ENCODE measurements around the gene ING1. TPM values are rescaled to one million over a fixed set of nuclear protein-coding genes. Genes with fewer than 3 reads are reported as not detected.
"Not testable (repeated sequence)": the region's sequence is repeated elsewhere in the genome, so short reads cannot be mapped to it uniquely, and the experiment has no call there.

The ING1 gene
- total RNA-seq, 6 donors from 2014 or later: 11.8 to 31.4 (median 17.9) TPM

DNA sequence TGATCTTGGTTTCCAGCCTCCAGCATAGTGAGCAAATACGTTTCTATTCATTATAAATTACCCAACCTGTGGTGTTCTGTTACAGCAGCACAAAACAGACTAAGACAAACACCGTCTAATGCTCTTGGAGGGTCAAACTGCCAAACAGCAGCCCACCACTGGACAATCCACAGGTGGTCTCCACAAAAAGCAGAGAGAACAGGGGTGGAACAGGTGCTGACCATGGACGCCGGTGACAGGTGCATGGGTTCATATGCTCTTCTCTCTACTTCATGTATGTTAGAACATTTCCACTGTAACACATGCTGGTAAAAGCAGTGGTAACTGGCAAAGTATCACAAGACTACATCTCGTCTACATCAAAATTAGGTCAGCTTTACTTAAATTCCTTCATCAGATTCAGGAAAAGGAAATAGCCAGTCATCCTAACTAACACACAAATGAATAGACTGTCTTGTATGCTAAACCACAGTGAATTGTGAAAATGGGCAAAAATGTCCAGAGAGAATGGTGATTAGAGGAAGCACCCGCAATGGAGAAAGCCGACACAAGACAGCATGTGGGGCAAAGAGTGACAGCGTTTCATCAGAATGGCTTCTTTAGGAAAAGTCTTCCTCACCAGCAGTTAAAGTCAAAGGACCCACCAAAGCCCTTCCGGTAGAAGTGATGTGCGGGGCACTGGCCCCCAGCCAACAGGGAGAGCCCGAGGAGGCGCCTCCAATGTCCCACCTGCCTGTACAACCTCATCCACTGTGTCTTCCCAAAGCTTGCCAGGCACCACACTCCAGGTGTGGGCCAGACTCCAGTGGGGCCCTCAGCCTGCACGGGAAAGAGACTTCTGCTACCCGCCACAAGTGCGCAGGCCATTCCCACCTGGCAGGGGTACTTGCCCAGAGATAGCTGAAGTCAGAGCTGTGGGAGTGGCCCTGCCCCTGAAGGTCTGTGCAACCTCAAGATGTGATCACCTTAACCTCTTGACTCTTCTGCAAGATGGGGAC is 14.1 kb upstream of the ING1 start:
- peaks cover 15 to 32% (median 20%) of the 10 kb centered on the region in 4 donors for H3K4me1 ChIP-seq
- TF ChIP-seq EP300 (IDR thresholded peaks at IDR 0.05) (no peak), POLR2AphosphoS5 (IDR thresholded peaks at IDR 0.05) (no peak), POLR2A (IDR thresholded peaks at IDR 0.05) (no peak)
- TF ChIP-seq, protein P1, sequence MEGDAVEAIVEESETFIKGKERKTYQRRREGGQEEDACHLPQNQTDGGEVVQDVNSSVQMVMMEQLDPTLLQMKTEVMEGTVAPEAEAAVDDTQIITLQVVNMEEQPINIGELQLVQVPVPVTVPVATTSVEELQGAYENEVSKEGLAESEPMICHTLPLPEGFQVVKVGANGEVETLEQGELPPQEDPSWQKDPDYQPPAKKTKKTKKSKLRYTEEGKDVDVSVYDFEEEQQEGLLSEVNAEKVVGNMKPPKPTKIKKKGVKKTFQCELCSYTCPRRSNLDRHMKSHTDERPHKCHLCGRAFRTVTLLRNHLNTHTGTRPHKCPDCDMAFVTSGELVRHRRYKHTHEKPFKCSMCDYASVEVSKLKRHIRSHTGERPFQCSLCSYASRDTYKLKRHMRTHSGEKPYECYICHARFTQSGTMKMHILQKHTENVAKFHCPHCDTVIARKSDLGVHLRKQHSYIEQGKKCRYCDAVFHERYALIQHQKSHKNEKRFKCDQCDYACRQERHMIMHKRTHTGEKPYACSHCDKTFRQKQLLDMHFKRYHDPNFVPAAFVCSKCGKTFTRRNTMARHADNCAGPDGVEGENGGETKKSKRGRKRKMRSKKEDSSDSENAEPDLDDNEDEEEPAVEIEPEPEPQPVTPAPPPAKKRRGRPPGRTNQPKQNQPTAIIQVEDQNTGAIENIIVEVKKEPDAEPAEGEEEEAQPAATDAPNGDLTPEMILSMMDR (IDR thresholded peaks at IDR 0.05): no peak
- DNase-seq (no peak), ATAC-seq (ENCODE audit: low FRiP score in 2 of 2) (peak in 1 of 2 donors; percentile 44)
- WGBS, 2 donors: 72 to 81% methylated on average over 11 to 15 of the region's 15 CpGs
- no peak overlapping the region for H3K4me3 ChIP-seq
- H3K36me3 ChIP-seq: peaks cover 6 to 73% (median 33%) of the 10 kb centered on the region in 4 donors
- H3K27me3 ChIP-seq: no peaks in the 10 kb centered on the region
- H3K9me3 ChIP-seq: no peaks in the 10 kb centered on the region
- H3K27ac ChIP-seq: peak overlapping the region; percentile 35 to 63 (median 45)

DNA sequence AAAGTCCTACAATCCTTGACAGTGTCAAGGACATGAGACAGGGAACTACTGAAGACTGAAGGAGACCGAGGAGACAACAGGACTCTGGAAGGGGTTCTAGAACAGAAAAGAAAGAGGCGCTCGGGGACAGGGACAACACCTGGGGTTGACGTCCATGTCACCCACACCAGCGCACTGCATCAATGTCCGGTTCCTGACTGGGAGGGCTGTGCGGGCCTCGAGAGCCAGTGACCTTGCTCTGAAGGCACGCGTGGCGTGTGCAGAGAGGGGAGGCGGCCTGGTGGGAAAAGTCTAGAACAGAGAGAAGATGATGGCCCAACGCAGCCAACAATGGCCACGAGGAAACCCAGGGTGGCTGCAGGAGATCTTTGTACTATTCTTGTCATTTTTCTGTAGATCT is 13.3 kb upstream of the ING1 start:
- no peak for ATAC-seq (ENCODE audit: low FRiP score in 2 of 2)
- TF ChIP-seq, protein P1 (IDR thresholded peaks at IDR 0.05): no peak
- TF ChIP-seq EP300 (IDR thresholded peaks at IDR 0.05) (no peak), POLR2AphosphoS5 (IDR thresholded peaks at IDR 0.05) (no peak), POLR2A (IDR thresholded peaks at IDR 0.05) (no peak)
- peaks cover 6 to 65% (median 31%) of the 10 kb centered on the region in 4 donors for H3K36me3 ChIP-seq
- no peak overlapping the region for H3K4me3 ChIP-seq
- DNase-seq: no peak
- H3K27ac ChIP-seq: peak overlapping the region in 1 of 4 donors; percentile 63
- H3K9me3 ChIP-seq: no peaks in the 10 kb centered on the region
- no peaks in the 10 kb centered on the region for H3K27me3 ChIP-seq
- peaks cover 22 to 40% (median 28%) of the 10 kb centered on the region in 4 donors for H3K4me1 ChIP-seq
- WGBS, 2 donors: 93 to 94% methylated on average over 14 of the region's 14 CpGs

DNA sequence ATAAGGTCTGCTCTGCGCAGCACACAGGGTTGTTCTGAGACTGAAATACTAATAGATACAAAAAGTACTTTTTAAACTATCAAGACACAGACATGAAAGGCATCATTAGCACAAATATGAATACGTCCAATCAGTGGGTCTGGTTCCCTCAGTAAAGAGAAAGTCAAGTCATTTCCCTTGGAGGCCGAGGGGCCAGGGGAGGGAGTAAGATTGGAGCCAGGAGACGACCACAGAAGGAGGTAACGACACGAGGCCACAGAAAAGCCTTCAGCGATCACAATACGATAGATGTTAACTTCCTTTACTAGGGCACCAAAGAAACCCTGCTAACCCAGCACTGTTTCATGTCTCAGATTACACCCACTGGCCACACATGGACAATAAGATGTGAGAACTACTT is 12.9 kb upstream of the ING1 start:
- no peak for TF ChIP-seq POLR2A (IDR thresholded peaks at IDR 0.05)
- no peak for TF ChIP-seq EP300 (IDR thresholded peaks at IDR 0.05)
- no peak for TF ChIP-seq POLR2AphosphoS5 (IDR thresholded peaks at IDR 0.05)
- TF ChIP-seq, protein P1 (IDR thresholded peaks at IDR 0.05): no peak
- Histone ChIP-seq H3K4me1 (peaks cover 25 to 44% (median 31%) of the 10 kb centered on the region in 4 donors), H3K36me3 (peaks cover 6 to 61% (median 31%) of the 10 kb centered on the region in 4 donors), H3K27ac (no peak overlapping the region), H3K27me3 (no peaks in the 10 kb centered on the region), H3K9me3 (no peaks in the 10 kb centered on the region), H3K4me3 (no peak overlapping the region)
- 70 to 84% methylated on average over 8 of the region's 8 CpGs for WGBS, 2 donors
- ATAC-seq (ENCODE audit: low FRiP score in 2 of 2): no peak
- no peak for DNase-seq

DNA sequence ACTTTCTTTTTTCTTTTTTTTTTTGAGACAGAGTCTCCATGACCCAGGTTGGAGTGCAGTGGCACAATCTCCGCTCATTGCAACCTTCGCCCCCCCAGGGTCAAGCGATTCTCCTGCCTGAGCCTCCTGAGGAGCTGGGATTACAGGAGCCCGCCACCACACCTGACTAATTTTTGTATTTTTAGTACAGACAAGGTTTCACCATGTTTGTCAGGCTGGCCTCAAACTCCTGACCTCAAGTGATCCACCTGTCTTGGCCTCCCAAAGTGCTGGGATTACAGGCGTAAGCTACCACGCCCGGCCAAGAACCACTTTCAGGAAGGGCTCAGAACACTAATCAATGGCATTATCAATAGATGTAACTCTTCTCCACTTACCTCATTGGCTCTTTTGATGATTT is 12.4 kb upstream of the ING1 start:
- ATAC-seq (ENCODE audit: low FRiP score in 2 of 2); H3K4me3 ChIP-seq; H3K27me3 ChIP-seq; H3K27ac ChIP-seq; H3K9me3 ChIP-seq; DNase-seq: not testable (repeated sequence)
- 93 to 98% methylated on average over 7 of the region's 7 CpGs for WGBS, 2 donors
- Histone ChIP-seq H3K36me3 (peaks cover 6 to 56% (median 31%) of the 10 kb centered on the region in 4 donors), H3K4me1 (peaks cover 25 to 44% (median 31%) of the 10 kb centered on the region in 4 donors)

DNA sequence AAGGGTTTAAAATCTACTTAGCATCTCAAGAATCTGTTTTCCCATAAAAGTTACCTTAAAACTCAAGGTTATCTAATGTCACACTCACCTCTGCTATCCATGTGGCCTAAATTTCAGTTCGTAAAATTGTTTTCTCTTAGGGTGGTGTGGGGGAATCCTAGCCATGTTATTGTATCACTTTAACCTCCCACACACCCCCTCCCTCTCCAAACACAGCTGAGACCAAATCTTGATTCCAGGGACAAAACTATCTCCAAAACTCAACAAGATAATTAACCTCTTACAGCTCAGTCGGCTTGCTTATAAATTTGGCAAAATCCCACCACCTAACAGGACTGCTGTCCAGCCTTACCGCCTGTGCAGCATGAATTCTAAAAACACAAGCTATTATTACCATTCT is 11.4 kb upstream of the ING1 start:
- H3K27ac ChIP-seq: no peak overlapping the region
- H3K9me3 ChIP-seq: no peaks in the 10 kb centered on the region
- no peaks in the 10 kb centered on the region for H3K27me3 ChIP-seq
- H3K4me1 ChIP-seq: peaks cover 25 to 53% (median 34%) of the 10 kb centered on the region in 4 donors
- TF ChIP-seq EP300 (IDR thresholded peaks at IDR 0.05) (no peak), POLR2A (IDR thresholded peaks at IDR 0.05) (no peak), POLR2AphosphoS5 (IDR thresholded peaks at IDR 0.05) (no peak)
- TF ChIP-seq, protein P1 (IDR thresholded peaks at IDR 0.05): no peak
- H3K4me3 ChIP-seq: no peak overlapping the region
- no peak for ATAC-seq (ENCODE audit: low FRiP score in 2 of 2)
- DNase-seq: no peak
- H3K36me3 ChIP-seq: peaks cover 6 to 49% (median 27%) of the 10 kb centered on the region in 4 donors
- 53 to 68% methylated on average over 3 of the region's 3 CpGs for WGBS, 2 donors

Measured in upper lobe of left lung (tissue), 6 donors.